ENCODE data around the gene COG3.

Gene COG3

GRCh38 chr13:45447050-45447661, 17.6 kb upstream of the COG3 start:
- no peak for DNase-seq

GRCh38 chr13:45448965-45449559, 15.7 kb upstream of the COG3 start:
- DNase-seq, result no peak

GRCh38 chr13:45451282-45451681, 13.5 kb upstream of the COG3 start:
- no peak for DNase-seq

GRCh38 chr13:45454204-45454603, 10.5 kb upstream of the COG3 start:
- no peak for DNase-seq

- no peak for DNase-seq
These were observed 8.4 kb upstream of the COG3 start for GRCh38 chr13:45456196-45456972.

- no peak for DNase-seq
These were observed 525 bp upstream of the COG3 start for GRCh38 chr13:45464141-45464686.

DNA sequence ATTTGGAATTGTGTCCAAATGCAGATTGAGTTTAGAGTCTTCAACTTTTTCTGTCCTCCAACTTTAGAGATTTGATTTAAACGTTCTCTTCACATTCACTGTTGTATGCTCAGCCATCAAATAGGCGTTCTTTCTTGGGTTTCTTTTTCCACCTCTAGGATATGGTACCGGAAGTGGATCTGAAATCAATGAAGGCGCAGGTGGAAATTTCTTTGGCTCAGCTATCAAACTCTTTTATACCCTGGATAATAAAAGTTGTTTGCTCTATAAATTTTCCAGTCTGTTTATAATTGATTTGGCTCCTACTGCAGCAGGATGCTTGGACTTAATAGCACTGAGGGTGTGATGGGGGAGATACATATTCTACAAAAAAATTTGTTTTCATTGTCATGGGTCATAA, 1.6 kb downstream of the COG3 start:
- no peak for DNase-seq

DNA sequence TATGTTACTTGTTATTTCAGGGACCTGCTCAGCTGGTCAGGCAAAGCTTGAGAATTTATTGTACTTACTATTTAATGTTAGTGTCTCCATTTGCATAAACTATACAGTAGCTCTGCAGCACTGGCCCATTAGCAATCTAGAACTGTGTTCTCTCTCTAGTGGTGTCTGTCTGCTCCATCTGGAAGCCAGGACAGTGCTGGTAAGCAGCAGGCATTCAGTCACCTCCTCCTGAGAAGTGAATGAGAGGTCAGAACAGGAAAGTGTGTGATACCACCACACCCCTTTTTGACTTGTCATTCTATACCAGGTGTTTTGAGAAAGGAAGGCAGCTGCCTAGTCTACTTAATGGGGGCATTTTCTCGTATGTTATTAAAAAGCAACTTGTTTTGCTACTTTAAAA, 3.9 kb downstream of the COG3 start:
- no peak for DNase-seq

DNA sequence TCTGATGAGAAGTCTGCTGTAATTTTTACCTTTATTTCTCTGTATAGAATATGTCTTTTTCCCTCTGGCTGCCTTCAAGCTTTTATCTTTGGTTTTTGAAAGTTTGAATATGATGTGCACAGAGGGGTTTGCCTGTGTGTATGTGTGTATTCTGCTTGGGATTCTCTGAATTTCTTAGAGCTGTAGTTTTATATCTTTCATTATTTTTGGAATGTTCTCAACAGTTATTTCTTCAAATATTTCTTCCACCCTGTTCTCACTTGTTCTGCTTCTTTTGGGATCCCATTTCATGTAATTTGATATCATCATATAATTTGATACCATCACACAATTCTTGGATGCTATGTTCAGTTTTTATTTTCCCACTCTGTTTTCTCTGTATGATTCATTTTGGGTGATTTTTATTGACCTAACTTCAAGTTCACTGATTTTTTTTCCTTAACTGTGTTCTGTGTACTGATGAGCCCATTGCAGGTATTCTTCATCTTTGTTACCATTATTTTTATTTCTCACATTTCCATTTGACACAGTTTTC, 7.5 kb downstream of the COG3 start:
- no peak for DNase-seq

DNA sequence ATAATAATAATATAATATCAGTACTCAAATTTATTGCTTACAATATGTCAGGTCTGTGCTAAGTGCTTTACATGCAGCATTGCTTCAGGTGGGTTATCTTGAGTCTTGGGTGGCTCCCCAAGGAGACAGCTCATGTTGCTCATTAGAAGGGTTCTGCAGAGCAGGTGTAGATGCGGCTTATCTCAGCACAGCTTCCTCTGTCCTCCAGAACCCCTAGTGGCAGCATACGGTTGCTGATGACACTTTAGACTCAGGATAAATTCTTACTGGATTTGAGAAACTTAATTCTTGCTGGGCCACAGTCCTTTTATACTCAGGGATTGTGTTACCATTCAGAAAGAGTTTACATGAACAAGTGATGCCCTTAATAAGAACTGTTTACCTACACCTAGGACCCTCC, 8.9 kb downstream of the COG3 start:
- no peak for DNase-seq

GRCh38 chr13:45474584-45475454, 10.1 kb downstream of the COG3 start:
- DNase-seq, result no peak

GRCh38 chr13:45479661-45480060, 14.9 kb downstream of the COG3 start:
- DNase-seq, result no peak

DNA sequence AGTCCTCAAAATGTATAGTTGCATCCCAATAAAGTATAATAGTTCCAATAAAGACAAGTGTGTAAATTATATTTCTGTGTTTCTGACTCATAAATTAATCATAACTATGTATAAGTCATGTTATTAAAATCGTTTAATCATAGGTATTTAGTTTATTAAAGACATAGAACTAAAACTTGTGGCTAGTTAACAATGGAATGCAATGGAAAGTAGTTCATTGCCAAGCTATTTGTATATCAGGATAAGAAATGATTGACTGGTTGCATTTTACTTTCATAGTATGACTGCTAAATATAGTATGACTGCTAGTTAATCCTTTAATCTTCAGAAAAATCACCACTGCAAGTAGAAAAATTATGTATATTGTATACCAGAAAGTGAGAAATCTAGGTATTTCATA, 16.9 kb downstream of the COG3 start:
- no peak for DNase-seq

DNA sequence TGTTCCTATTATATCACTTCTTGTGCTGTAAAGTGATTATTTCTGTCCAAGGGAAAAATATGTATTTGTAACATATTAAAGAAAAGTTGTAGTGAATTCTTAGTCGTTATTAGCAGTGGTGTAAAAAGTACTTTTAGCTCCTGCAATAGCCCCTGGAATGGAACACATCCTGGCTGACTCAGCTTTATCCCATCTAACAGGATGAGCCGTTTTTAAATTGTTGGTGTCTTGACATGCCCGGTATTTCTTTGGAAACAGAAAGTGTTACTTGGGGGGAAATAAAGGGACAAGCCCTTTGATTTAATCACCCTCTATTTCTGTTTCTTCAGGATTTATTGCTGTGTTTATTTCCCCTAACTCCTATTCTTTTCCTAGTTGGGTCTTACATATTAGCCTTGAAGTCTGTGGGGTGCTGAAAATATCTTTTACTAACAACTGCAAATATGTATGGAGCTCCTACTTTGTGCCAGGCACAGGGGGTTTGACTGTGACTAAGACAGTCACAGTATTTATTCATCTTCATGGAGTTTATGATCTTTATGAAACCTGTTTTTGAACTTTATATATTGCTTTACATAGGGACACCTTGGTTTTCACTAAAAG, 17.9 kb downstream of the COG3 start:
- DNase-seq, result no peak

GRCh38 chr13:45487604-45488003, 22.9 kb downstream of the COG3 start:
- no peak for DNase-seq

- no peak for DNase-seq
These were observed 25.3 kb downstream of the COG3 start for GRCh38 chr13:45490068-45490467.

DNA sequence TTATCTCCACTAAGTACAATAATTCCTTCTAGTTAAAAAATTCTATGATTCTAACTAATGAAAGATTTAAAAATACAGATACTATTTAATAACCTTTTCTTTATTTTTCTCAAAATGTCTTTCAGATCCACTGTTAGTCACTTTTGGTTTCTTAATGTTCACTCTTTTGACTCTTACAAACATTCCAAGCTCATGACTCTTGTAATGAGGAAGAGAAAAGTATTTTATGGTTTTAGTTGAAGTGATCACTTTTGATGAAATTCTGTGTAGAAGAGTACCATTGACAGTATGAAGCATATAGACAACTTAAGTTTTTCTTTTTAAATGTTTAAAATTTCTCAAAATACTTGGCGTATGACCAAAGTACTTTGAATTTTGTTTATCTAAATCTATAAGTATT, 27.8 kb downstream of the COG3 start:
- no peak for DNase-seq

DNA sequence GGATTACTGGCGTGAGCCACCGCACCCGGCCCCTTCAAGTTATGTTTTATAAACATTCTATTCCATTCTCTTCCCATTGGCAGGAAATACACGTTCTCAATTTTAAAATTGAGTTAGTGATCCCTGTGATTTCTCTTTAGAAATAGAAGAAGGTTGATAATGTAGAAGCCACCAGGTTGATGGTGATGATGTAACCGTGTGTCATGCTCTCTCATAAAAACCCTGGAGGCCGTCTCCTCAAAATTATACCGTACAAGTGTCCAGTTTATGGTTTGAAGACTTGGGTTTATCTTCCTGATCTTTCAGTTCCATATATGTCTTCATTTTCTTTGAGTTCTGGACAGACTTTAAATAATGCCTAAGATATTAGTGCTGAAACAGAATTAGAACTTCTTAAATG, 32.2 kb downstream of the COG3 start:
- DNase-seq, result no peak

GRCh38 chr13:45500492-45501174, 35.9 kb downstream of the COG3 start:
- DNase-seq, result no peak

DNA sequence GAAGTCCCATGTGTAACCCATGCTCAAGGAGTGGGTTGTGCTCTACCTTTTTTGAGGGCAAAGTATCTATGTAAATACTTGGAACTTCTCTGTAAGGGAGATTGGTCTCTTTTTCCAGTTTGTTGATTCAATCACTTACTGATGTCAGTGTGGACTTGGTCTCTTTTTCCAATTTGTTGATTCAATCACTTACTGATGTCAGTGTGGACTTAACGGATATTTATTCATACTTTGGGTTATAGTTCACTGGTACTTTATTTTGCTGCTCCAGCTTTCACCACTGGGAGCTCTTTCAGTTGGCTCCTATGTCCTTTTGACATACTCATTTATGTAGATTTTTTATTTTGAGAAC, 36.4 kb downstream of the COG3 start:
- no peak for DNase-seq

- no peak for DNase-seq
These were observed 38.9 kb downstream of the COG3 start for GRCh38 chr13:45503658-45504057.

DNA sequence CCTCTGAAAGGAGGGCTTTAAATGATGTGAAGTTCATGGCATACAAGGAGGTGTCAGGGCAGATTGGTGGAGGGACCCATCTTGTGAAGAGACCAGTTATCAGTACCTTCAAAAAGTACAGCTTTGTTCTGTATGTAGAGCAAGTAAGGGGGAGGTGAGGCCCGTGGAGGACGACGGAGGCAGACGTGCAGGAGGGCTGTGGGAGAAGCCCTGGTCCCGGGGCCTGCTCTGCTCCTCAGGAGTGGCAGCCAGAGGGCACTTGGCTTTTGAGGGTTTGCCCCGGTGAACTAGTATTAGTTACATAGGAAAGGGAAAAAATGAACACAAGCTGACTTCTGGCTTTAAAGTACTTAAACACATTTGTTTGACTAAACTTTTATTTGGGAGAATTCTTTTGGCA, 42.1 kb downstream of the COG3 start:
- no peak for DNase-seq
